Raji (cell line): Measurements from ENCODE around the gene RRBP1.

Source experiments
- POLR2A ChIP-seq: IDR thresholded peaks from 2 replicates; pipeline ENCODE4 v1.6.1; 2011; ENCODE audit warnings: low read depth, low read length, control low read depth; ENCODE audit not compliant: insufficient read depth

The RRBP1 gene

DNA sequence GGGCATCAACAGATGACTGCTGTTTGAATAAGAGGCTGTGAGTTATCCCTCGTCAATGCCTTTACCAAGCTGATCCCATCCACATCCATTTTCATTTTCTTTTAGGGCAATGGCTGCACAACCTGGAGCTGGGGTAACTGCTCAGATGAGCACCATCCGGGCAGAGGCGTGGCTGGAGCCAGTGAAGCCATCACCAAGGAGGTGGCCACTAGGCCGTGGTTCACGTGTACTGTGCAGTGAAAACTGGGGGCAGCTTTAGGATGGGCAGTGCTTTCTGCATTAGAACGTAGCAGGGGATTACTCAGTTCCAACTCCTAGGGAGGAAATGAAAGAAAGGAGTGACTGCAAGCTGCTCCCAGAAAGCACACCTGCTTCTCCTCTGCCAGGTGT lies 51.2 kb downstream of the RRBP1 start:
- TF ChIP-seq POLR2A: no peak

DNA sequence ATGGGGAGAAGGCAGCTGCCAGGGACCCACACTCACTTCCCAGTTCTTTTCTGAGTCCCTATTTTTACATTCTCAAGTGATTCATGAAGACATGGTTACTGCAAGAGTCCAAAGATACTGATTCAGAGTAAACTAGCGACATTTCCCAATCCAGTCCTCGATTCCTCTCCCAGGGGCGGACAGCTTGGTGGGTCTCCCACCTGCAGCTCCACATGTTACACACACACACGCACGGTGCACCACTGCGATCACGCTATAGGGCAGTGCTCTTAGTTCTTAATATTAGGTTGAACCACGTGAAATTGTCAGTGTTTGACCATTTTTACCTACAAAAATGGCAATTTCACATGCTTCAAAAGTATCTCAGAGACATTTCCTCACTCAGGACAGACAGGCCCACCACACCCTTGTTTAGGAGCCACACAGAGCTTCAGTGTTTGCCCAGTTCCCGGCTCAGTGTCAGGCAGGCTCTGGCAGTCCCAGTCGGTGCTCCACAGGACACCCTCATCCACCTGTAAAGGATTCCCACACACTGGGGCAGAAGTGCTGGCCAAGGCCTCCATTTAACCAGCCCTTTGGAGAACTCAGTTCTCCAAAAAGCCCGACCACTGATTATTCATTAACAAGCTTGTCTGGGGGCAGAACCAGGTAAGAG lies 51.8 kb downstream of the RRBP1 start:
- TF ChIP-seq POLR2A: no peak

DNA sequence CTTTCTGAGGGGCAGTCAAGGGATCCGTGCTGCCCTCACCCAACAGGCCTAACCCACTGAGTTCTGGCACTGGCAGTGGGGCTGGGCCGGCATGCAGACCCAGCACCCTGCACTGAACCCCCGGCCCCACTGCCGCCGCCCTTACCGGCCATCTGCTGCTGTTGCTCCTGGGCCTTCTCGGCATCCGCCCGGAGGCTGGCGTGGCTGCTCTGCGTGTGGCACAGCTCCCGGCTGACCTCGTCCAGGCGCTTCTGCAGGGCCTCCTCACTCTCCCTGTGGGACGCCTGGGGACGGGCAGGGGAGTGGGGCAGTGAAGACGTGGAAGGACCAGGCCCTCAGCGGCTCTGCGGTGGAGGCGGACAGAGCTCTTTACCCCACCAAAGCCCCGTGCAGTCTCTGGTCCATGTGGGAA lies 52.4 kb downstream of the RRBP1 start:
- TF ChIP-seq POLR2A: no peak

DNA sequence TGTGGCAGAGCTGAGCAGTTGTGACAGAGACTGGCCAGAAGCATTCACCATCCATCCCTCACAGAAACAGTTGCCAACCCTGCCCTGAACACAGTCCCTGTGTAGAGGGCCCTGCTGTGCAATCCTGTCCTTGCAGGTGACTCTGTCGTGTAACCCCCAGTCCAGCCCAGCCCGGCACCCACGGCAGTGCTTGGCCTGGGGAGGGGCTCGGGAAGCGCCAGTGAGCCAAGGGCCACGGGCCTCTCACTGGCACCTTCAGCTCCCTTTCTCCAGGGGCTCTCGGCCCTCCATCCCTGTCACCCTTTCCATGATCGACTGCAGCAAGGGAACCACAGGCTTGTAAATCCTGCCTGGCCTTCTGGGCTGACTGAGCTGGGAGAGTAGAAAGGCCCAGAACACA lies 53.0 kb downstream of the RRBP1 start:
- TF ChIP-seq POLR2A: no peak

DNA sequence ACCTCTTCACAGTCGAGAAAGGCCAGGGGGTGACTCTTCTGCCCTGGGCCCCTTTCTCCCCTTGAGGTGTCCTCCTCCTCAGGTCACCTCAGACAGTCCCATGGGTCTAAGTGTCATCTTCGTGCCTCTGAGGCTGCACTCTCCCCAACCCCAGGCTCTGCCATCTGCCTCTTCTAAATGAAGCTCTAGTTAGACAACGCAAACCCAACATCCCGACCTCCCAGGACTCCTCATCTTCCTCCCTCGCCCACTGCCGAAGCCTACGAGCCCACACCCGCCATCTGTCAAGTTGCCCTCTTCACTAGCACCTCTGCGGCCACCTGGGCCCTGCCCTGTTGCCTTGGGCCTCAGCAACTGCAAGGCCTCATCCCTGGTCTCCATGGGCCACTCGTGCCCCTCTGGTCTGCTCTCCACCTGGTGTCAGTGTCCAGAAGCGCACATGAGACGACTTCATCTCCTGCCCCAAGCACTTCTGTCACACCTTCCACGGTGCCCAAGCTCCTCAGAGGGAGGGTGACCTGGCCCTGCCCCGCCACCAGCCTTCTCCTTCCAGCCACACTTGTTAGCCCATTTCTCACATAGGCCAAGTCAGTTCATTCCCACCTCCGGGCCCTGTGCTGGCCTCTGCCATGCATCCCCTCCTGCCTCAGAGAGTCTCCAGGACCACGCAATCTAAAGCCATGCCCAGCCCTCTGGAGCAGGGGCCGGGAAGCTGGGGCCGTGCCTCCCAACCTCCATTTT lies 53.8 kb downstream of the RRBP1 start:
- TF ChIP-seq POLR2A: no peak

DNA sequence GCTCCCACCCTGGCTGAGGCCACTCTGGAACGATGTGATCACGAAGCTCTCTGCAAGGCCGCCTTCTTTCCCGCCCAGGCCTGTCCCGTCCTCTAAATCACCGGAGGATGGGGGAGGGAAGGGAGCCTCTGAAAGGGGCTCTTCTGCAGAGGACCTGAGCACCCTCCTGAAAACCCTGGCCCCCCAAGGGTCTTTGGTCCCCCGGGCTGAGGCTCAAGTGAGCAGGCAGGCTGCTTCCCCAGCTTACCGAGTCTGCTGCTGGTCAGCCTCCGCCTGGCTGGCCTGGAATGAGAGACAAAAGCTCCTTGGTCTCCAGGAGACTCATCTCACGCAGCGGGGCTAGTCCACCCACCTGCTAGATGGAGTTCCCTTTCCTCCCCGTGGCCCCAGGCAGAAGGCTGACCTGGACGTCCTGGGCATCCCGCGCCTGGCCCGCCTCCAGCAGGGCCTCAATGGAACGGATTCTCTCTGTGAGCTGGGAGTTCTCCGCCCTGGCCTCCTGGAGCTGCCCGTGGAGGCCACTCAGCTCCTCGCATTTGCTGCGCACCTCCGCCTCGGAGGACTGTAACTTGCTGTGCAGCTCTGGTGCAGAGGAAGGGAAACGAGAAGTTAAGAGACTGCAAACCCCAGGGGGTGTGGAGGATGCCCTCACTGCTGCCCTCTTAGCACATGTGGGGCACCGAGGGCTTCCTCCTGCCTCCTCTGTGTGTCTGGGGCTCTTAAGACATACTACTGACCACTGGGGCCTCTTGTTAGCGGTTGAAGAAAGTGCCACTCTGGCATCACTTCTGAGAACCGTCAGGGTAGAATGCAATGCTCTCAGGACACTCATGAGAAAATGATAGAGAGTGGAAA lies 54.7 kb downstream of the RRBP1 start:
- TF ChIP-seq POLR2A: no peak

DNA sequence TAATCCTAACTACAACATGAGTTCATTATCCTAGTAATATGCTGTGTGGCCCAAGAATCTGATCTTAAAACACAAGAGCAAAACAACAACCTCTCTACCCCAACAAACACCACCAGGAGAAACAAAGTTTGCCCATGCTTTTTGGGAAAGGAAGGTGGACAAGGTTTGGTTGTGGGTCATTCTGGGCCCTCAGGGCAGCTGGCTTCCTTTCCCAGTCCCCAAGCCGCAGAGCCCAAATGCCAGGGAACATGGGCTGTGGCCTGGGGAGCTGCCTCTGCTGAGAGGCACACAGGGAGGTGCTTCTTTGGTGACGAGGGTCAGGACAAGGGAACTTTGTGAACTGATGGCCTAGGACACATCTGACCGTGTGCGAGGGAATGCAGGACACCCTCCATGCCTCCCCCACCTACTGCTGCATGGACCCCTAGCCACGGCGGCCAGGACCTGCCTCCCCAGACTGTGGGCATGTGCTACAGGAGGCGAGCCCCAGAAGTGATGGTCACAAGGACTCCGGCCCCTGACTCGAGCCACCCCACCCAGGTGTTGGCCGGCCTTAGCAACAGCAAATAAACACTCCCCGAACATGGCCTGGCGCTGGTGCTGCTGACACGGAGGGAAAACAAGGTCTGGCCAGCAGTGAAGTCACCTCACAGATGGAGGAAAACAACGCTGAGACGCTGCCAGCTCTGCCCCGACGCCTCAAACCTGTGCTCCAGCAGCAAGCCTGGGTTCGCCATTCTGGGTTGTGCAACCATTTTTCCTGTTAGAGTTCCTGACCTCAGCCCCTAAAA lies 55.6 kb downstream of the RRBP1 start:
- TF ChIP-seq POLR2A: no peak

DNA sequence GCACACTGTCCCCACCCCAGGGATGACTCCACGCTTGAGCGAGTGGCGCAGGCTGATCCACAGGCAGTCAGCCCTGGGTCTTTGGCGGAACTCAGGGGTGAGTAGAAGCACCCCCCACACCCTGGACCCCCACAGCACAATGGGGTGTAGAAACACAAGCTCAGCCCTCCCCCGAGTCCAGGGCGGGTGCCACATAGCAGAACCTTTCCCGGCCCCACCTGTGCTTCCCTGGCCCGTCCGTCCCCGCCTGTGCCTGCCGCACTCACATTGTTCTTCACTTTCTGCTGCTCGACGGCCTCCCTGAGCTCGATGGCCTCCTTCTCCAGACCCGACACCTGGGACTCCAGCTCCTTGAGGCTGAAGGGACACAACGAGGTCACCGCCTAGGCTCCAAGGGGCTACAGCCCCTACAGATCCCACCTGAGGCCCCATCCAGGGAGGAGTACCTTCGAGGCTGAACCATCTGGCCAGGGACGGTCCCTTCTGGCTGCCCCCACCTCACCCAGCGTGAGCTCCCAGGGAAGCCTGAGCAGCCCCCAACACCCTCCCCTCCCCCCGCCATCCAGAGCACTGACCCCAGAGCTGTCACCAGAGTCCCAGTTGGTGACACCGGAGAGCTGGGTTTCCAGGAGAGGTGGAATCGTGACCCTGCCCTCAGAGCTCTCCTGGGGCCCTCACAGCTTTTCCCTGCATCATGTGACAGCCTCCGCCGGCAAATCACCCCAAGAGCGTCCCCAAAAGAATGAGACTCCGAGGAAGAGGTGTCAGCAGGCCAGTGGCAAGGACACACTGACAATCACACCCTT lies 56.6 kb downstream of the RRBP1 start:
- no peak for TF ChIP-seq POLR2A

DNA sequence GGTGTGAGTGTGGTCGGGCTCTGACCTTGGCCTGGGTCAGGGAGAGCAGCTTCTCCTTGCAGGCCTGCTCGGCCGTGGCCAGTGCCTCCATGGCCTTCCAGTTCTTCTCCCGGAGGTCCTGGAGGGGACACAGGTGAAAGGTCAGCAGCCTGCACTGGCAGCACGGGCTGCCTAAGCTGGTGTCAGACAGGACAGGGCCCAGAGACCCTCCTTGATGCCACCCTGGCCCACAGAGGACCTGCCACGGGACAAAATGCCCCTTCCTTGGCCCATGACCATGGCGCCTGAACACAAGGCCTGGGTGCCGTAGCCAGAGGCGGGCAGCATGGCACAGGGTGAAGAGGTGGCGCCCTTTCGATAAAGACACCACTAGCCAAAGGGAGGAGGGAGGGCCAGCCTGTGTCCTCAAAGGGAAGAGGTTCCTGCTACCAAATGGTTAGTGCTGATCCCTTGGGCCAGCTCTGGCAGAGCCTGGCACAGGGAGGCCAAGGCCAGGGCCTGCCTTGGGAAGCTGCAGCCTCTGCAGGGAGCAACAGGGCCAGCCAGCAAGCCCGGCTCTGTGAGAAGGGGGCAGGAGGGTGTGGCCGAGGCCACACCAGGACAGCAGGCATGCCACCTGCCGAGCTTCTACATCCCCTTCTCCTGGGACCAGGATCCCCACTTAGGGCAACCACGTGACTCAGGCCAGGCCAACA lies 57.3 kb downstream of the RRBP1 start:
- TF ChIP-seq POLR2A: no peak

DNA sequence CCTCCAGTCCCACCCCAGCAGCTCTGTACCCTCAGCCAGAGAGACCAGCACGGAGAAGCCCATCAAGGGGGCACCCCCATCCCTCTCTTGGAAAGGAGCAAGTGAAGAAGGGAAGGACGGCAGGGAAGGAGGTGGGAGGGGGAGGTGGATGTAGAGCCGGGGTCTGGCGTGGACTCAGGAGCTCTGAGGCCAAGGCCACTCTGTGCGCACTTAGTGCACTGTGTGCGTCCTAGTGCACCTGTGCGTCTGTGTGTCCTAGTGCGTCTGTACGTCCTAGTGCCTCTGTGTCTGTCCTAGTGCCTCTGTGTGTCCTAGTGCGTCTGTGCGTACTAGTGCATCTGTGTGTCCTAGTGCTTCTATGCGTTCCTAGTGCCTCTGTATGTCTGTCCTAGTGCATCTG lies 58.0 kb downstream of the RRBP1 start:
- no peak for TF ChIP-seq POLR2A

DNA sequence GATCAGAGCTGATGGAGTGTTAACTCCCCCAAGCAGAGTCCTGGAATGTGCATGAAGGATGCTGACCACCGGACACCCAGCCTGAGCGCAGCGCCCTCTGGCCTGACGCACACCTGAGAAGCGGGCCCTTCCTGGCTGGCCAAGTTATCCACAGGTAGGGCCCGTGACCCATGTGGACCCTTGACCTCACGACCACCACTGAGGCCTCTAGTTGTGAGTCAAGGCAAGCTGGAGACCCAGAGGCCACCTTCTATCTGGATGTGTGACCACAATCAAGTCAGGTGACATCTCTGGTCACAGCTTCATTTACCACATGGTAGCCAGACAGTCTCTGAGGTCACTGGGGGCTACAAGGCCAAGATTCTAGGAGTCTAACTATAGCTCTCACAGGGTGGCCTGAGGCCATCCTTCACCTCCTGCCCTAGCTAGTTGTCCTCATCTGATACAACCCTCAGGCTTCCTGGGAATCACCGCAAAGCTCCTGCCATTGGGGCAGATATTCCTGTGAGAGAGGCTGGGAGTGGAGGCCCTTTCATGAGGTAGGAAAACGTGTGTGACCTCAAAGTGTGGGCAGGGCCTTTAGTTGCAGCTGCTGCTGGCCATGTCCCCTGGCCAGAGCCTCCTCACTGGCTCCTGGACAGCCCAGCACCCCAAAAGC lies 59.1 kb downstream of the RRBP1 start:
- no peak for TF ChIP-seq POLR2A

DNA sequence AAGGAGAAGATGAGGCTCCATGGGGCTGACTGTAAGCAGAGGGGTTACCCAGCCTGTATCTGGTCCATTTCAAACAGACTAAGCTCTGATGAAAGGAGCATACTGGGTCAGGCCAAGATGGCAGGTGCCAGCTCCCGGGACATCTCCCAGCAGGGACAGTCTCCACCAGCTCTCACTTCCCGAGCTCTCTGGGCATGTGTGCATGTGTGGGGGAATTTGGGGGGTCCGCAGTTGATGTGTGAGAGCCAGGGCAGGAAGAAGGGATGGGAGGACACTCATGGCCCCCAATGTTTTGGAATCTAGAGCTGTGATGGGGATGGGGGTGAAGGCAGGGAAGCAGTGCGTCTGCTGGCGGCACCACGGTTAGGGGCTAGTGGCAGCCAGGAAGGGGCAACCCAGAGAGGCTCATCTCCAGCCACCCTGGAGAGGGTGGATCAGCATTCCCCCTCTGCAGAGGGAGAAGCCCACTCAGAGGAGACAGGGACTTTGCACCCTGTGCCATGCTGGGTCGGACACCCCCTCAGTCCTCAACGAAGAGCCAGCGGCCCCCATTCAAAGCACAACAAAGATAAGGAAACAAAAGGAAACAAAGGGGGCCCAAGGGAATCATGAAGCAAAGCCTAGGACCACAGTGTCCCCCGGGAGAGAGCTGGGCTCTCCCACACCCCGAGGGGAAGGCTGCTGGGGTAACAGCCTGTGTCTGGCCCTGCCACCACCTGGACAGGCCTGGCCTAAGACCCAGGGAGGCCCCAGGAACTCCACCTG lies 59.8 kb downstream of the RRBP1 start:
- no peak for TF ChIP-seq POLR2A
